Uterus (tissue), 2 donors: ENCODE data around the gene CD22.

Experiments
- CTCF ChIP-seq, 4 experiments: fragments of 200-600 bp in 2 of 4; fragments of 450-650 bp in 2 of 4; sonication (generic) in 2 of 4; IDR thresholded peaks; one replicate each; pipeline ENCODE4 v1.5.1; 2016 to 2019; ENCODE audit warnings: antibody characterized with exemption in 4 of 4, mild to moderate bottlenecking in 2 of 4, moderate library complexity in 1 of 4
- POLR2A ChIP-seq, 2 donors: fragments of 450-650 bp; IDR thresholded peaks; one replicate each; pipeline ENCODE4 v1.6.1; 2016; ENCODE audit warnings: antibody characterized with exemption in 2 of 2, mild to moderate bottlenecking in 1 of 2, moderate library complexity in 1 of 2

- TF ChIP-seq CTCF (IDR thresholded peaks at IDR 0.05): no peak
- TF ChIP-seq POLR2A (IDR thresholded peaks at IDR 0.05): no peak
Measured at GRCh38 chr19:35281303-35281702, 47.7 kb upstream of the CD22 start.
